WTC11 (cell line): ENCODE data around the gene SNX13. TPM values are rescaled to one million over a fixed set of nuclear protein-coding genes. Genes with fewer than 3 reads are reported as not detected.

Experiments used
- ATAC-seq: fragments of 200-7000 bp; cut with Tn5 transposase; 2 replicates; pipeline ENCODE4 v1.10.0; 2021; ENCODE audit warnings: mild to moderate bottlenecking, moderate library complexity
- CTCF ChIA-PET: fragments of 300-600 bp; sonication (Branson Sonifier 250); formaldehyde crosslinking; loops from one replicate; lab custom pipeline; 2021; ENCODE audit warnings: antibody characterized with exemption; lab: Charles Lee
- POLR2A ChIA-PET: fragments of 350-600 bp; sonication (Branson Sonifier 250); formaldehyde crosslinking; loops from one replicate; lab custom pipeline; 2021; ENCODE audit warnings: antibody characterized with exemption; lab: Charles Lee
- DNase-seq: peaks from one replicate; pipeline ENCODE4 v3.0.0; 2021; ENCODE audit warnings: low spot score
- H3K27ac Mint-ChIP-seq: 2 replicates; pipeline ENCODE4 v1.8.0; 2021; ENCODE audit warnings: mixed read lengths
- H3K27me3 Mint-ChIP-seq: 2 replicates; pipeline ENCODE4 v1.8.0; 2021; ENCODE audit warnings: low read depth, mild to moderate bottlenecking, moderate library complexity, mixed read lengths
- H3K36me3 Mint-ChIP-seq: 2 replicates; pipeline ENCODE4 v1.8.0; 2021; ENCODE audit warnings: mixed read lengths
- H3K4me1 Mint-ChIP-seq: 2 replicates; pipeline ENCODE4 v1.8.0; 2022; ENCODE audit warnings: mixed read lengths
- H3K4me3 Mint-ChIP-seq: 2 replicates; pipeline ENCODE4 v1.8.0; 2021; ENCODE audit warnings: mild to moderate bottlenecking, moderate library complexity, mixed read lengths
- H3K9me3 Mint-ChIP-seq: 2 replicates; pipeline ENCODE4 v1.8.0; 2021; ENCODE audit warnings: mixed read lengths
- ATF2 ChIP-seq: sonication (generic); formaldehyde crosslinking; IDR thresholded peaks from 2 replicates; pipeline ENCODE4 v1.8.1; 2022; ENCODE audit warnings: low read depth, missing genetic modification reagents, borderline replicate concordance
- CREB1 ChIP-seq: sonication (generic); formaldehyde crosslinking; IDR thresholded peaks from 2 replicates; pipeline ENCODE4 v1.8.0; 2023; ENCODE audit warnings: mild to moderate bottlenecking, missing genetic modification reagents
- CREM ChIP-seq: sonication (generic); formaldehyde crosslinking; IDR thresholded peaks from 2 replicates; pipeline ENCODE4 v1.8.1; 2022; ENCODE audit warnings: mild to moderate bottlenecking, missing genetic modification reagents, moderate library complexity
- E2F4 ChIP-seq: sonication (generic); formaldehyde crosslinking; IDR thresholded peaks from 2 replicates; pipeline ENCODE4 v1.8.1; 2022; ENCODE audit warnings: low read depth, mild to moderate bottlenecking, moderate library complexity, missing genetic modification reagents, borderline replicate concordance
- GTF2I ChIP-seq: fragments of 250-450 bp; sonication (Bioruptor Pico); conservative IDR thresholded peaks from 2 replicates; pipeline ENCODE4 v1.4.0; 2021; ENCODE audit warnings: mild to moderate bottlenecking
- JUN ChIP-seq: sonication (generic); formaldehyde crosslinking; IDR thresholded peaks from 2 replicates; pipeline ENCODE4 v1.8.0; 2023; ENCODE audit warnings: mild to moderate bottlenecking, missing genetic modification reagents
- NFATC4 ChIP-seq: fragments of 250-450 bp; sonication (Bioruptor Pico); IDR thresholded peaks from 2 replicates; pipeline ENCODE4 v1.9.0; 2021; ENCODE audit warnings: mild to moderate bottlenecking
- NFE2L1 ChIP-seq: sonication (generic); formaldehyde crosslinking; IDR thresholded peaks from 2 replicates; pipeline ENCODE4 v1.8.1; 2023; ENCODE audit warnings: missing genetic modification reagents
- NR1H2 ChIP-seq: sonication (generic); formaldehyde crosslinking; IDR thresholded peaks from 2 replicates; pipeline ENCODE4 v1.9.0; 2021; ENCODE audit warnings: mild to moderate bottlenecking, moderate library complexity, missing genetic modification reagents
- SMAD3 ChIP-seq: sonication (generic); formaldehyde crosslinking; IDR thresholded peaks from 2 replicates; pipeline ENCODE4 v1.8.0; 2022; ENCODE audit warnings: missing genetic modification reagents, mild to moderate bottlenecking, borderline replicate concordance
- TP53 ChIP-seq: sonication (generic); formaldehyde crosslinking; IDR thresholded peaks from 2 replicates; pipeline ENCODE4 v1.8.1; 2023; ENCODE audit warnings: mild to moderate bottlenecking, missing genetic modification reagents
- USF1 ChIP-seq: sonication (generic); formaldehyde crosslinking; IDR thresholded peaks from 2 replicates; pipeline ENCODE4 v1.8.0; 2022; ENCODE audit warnings: mild to moderate bottlenecking, missing genetic modification reagents
- ZNF121 ChIP-seq: sonication (generic); formaldehyde crosslinking; IDR thresholded peaks from 2 replicates; pipeline ENCODE4 v1.8.0; 2023; ENCODE audit warnings: missing genetic modification reagents
- ZNF263 ChIP-seq: sonication (generic); formaldehyde crosslinking; IDR thresholded peaks from 2 replicates; pipeline ENCODE4 v1.8.1; 2022; ENCODE audit warnings: low read depth, mild to moderate bottlenecking, moderate library complexity, missing genetic modification reagents
- ZNF317 ChIP-seq: sonication (generic); formaldehyde crosslinking; IDR thresholded peaks from 2 replicates; pipeline ENCODE4 v1.8.1; 2023; ENCODE audit warnings: low read depth, mild to moderate bottlenecking, moderate library complexity, missing genetic modification reagents, borderline replicate concordance
- ZNF396 ChIP-seq: fragments of 250-450 bp; sonication (Bioruptor Pico); IDR thresholded peaks from 2 replicates; pipeline ENCODE4 v1.8.0; 2021; ENCODE audit warnings: mild to moderate bottlenecking, moderate library complexity, borderline replicate concordance
- ZNF416 ChIP-seq: fragments of 250-450 bp; sonication (Bioruptor Pico); IDR thresholded peaks from 2 replicates; pipeline ENCODE4 v1.9.0; 2021; ENCODE audit warnings: mild to moderate bottlenecking, inconsistent platforms
- total RNA-seq: library from RNA; stranded (reverse); gene quantifications from 3 replicates; pipeline ENCODE4 v1.2.3, GENCODE V29; 2021
- TF ChIP-seq, protein P1 (sequence below): sonication (generic); formaldehyde crosslinking; IDR thresholded peaks from 2 replicates; pipeline ENCODE4 v1.8.0; 2022; ENCODE audit warnings: mild to moderate bottlenecking, missing genetic modification reagents
- TF ChIP-seq, protein P2 (sequence below): sonication (generic); formaldehyde crosslinking; IDR thresholded peaks from 2 replicates; pipeline ENCODE4 v1.8.0; 2022; ENCODE audit warnings: mild to moderate bottlenecking, missing genetic modification reagents
- TF ChIP-seq, protein P3 (sequence below): fragments of 250-450 bp; sonication (Bioruptor Pico); IDR thresholded peaks from 2 replicates; pipeline ENCODE4 v1.9.0; 2021; ENCODE audit warnings: mild to moderate bottlenecking
- TF ChIP-seq, protein P4 (sequence below): sonication (generic); formaldehyde crosslinking; conservative IDR thresholded peaks from 2 replicates; pipeline ENCODE4 v1.8.1; 2022; ENCODE audit warnings: mild to moderate bottlenecking, missing genetic modification reagents
- TF ChIP-seq, protein P5 (sequence below): sonication (generic); formaldehyde crosslinking; IDR thresholded peaks from 2 replicates; pipeline ENCODE4 v1.8.1; 2022; ENCODE audit warnings: missing genetic modification reagents, borderline replicate concordance
- TF ChIP-seq, protein P6 (sequence below): sonication (generic); formaldehyde crosslinking; IDR thresholded peaks from 2 replicates; pipeline ENCODE4 v1.8.0; 2023; ENCODE audit warnings: missing genetic modification reagents

Gene SNX13
- total RNA-seq, 1 experiment from 2014 or later, result 27.5 TPM

GRCh38 chr7:17845197-17845547, 95.1 kb downstream of the SNX13 start:
- no peak for DNase-seq
- peaks cover 8% of the 10 kb centered on the region for H3K4me1 Mint-ChIP-seq
- ATAC-seq, result no peak

DNA sequence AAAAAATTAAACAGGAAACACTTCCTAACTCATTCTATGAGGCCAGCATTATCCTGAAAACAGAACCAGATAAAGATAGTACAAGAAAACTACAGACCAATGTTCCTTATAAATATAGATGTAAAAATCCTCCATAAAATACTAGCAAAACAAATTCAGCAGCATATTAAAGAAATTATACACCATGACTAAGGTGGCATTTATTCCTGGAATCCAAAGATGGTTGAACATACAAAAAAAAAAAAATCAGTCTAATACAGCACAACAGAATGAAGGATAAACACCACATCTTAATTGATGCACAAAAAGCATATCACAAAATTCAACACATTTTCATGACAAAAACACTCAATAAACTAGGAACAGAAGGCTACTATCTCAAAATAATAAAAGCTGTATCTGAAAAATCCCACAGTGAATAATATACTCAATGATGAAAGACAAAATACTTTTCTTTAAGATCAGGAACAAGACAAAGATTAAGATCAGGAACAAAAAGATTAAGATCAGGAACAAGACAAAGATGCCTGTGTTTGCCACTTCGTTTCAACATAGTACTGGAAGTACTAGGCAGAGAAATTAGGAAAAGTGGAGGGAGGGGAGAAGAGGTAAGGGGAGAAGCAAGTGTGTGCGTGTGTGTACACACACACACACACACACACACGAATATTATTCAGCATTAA, 95.6 kb downstream of the SNX13 start:
- no peak overlapping the region for H3K4me3 Mint-ChIP-seq
- H3K36me3 Mint-ChIP-seq, result peaks cover 5% of the 10 kb centered on the region
- H3K27me3 Mint-ChIP-seq, result no peaks in the 10 kb centered on the region
- DNase-seq, result no peak
- ATAC-seq, result no peak
- H3K27ac Mint-ChIP-seq, result peak overlapping the region; percentile 4
- no peaks in the 10 kb centered on the region for H3K9me3 Mint-ChIP-seq
- ChIA-PET POLR2A (no interaction called here), CTCF (no interaction called here)
- H3K4me1 Mint-ChIP-seq, result peaks cover 8% of the 10 kb centered on the region
- TF ChIP-seq ZNF317 (CRISPR knock-in tag), result no peak
- no peak for TF ChIP-seq ZNF263 (CRISPR knock-in tag)
- TF ChIP-seq, protein P1, sequence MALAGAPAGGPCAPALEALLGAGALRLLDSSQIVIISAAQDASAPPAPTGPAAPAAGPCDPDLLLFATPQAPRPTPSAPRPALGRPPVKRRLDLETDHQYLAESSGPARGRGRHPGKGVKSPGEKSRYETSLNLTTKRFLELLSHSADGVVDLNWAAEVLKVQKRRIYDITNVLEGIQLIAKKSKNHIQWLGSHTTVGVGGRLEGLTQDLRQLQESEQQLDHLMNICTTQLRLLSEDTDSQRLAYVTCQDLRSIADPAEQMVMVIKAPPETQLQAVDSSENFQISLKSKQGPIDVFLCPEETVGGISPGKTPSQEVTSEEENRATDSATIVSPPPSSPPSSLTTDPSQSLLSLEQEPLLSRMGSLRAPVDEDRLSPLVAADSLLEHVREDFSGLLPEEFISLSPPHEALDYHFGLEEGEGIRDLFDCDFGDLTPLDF (CRISPR knock-in tag), result no peak
- TF ChIP-seq, protein P2, sequence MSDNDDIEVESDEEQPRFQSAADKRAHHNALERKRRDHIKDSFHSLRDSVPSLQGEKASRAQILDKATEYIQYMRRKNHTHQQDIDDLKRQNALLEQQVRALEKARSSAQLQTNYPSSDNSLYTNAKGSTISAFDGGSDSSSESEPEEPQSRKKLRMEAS, result no peak
- no peak for TF ChIP-seq ZNF396
- TF ChIP-seq E2F4 (CRISPR knock-in tag), result no peak
- TF ChIP-seq ATF2, result no peak
- TF ChIP-seq TP53 (CRISPR knock-in tag), result no peak
- TF ChIP-seq, protein P3, sequence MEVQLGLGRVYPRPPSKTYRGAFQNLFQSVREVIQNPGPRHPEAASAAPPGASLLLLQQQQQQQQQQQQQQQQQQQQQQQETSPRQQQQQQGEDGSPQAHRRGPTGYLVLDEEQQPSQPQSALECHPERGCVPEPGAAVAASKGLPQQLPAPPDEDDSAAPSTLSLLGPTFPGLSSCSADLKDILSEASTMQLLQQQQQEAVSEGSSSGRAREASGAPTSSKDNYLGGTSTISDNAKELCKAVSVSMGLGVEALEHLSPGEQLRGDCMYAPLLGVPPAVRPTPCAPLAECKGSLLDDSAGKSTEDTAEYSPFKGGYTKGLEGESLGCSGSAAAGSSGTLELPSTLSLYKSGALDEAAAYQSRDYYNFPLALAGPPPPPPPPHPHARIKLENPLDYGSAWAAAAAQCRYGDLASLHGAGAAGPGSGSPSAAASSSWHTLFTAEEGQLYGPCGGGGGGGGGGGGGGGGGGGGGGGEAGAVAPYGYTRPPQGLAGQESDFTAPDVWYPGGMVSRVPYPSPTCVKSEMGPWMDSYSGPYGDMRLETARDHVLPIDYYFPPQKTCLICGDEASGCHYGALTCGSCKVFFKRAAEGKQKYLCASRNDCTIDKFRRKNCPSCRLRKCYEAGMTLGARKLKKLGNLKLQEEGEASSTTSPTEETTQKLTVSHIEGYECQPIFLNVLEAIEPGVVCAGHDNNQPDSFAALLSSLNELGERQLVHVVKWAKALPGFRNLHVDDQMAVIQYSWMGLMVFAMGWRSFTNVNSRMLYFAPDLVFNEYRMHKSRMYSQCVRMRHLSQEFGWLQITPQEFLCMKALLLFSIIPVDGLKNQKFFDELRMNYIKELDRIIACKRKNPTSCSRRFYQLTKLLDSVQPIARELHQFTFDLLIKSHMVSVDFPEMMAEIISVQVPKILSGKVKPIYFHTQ (CRISPR knock-in tag), result no peak
- TF ChIP-seq, protein P4, sequence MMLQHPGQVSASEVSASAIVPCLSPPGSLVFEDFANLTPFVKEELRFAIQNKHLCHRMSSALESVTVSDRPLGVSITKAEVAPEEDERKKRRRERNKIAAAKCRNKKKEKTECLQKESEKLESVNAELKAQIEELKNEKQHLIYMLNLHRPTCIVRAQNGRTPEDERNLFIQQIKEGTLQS (CRISPR knock-in tag), result no peak

More at GRCh38 chr7:17845197-17845547, 95.1 kb downstream of the SNX13 start:
- peaks cover 5% of the 10 kb centered on the region for H3K36me3 Mint-ChIP-seq
- H3K27me3 Mint-ChIP-seq, result no peaks in the 10 kb centered on the region
- no peak overlapping the region; the same call in 1 of the 2 replicates for H3K27ac Mint-ChIP-seq
- no peak overlapping the region for H3K4me3 Mint-ChIP-seq
- H3K9me3 Mint-ChIP-seq, result no peaks in the 10 kb centered on the region
- TF ChIP-seq USF1 (CRISPR knock-in tag) (no peak), ZNF121 (no peak), ATF2 (no peak), NFE2L1 (CRISPR knock-in tag) (no peak), CREB1 (no peak), JUN (no peak), GTF2I (CRISPR knock-in tag) (no peak), NR1H2 (CRISPR knock-in tag) (no peak), NFATC4 (CRISPR knock-in tag) (no peak), SMAD3 (no peak), CREM (CRISPR knock-in tag) (no peak), ZNF416 (no peak)
- TF ChIP-seq, protein P5, sequence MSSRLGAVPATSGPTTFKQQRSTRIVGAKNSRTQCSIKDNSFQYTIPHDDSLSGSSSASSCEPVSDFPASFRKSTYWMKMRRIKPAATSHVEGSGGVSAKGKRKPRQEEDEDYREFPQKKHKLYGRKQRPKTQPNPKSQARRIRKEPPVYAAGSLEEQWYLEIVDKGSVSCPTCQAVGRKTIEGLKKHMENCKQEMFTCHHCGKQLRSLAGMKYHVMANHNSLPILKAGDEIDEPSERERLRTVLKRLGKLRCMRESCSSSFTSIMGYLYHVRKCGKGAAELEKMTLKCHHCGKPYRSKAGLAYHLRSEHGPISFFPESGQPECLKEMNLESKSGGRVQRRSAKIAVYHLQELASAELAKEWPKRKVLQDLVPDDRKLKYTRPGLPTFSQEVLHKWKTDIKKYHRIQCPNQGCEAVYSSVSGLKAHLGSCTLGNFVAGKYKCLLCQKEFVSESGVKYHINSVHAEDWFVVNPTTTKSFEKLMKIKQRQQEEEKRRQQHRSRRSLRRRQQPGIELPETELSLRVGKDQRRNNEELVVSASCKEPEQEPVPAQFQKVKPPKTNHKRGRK (CRISPR knock-in tag), result no peak
- TF ChIP-seq, protein P6, sequence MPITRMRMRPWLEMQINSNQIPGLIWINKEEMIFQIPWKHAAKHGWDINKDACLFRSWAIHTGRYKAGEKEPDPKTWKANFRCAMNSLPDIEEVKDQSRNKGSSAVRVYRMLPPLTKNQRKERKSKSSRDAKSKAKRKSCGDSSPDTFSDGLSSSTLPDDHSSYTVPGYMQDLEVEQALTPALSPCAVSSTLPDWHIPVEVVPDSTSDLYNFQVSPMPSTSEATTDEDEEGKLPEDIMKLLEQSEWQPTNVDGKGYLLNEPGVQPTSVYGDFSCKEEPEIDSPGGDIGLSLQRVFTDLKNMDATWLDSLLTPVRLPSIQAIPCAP, result no peak
- TF ChIP-seq, protein P4 (CRISPR knock-in tag), result no peak
- ChIA-PET CTCF (no interaction called here), POLR2A (no interaction called here)
